Glomerular visceral epithelial cell (primary cell): ENCODE data around the gene ACYP2.
"Not testable (repeated sequence)": the region's sequence is repeated elsewhere in the genome, so short reads cannot be mapped to it uniquely, and the experiment has no call there.

Experiments
- DNase-seq: peaks from one replicate; pipeline ENCODE4 v3.0.0-alpha.2; 2016; ENCODE audit errors: extremely low spot score

Gene ACYP2

DNA sequence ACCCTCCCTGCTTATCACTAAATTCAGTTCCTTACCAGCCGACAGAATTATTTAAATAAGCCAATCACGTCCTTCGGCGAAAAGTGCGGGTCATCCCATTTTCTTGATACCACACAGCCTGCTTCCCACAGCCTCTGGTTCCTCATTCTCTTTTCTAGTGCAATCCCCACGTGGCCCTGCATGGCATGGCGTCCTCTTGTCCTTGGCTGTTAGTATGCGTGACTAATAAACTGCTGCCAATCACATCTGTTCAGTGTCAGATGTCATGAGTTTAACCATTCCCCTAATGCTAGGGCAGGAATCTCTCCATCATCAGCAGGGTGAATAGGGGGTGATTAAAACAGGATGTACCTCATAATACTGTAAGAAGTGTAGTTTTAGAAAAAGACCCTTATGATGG, 203.4 kb downstream of the ACYP2 start:
- DNase-seq: no peak

DNA sequence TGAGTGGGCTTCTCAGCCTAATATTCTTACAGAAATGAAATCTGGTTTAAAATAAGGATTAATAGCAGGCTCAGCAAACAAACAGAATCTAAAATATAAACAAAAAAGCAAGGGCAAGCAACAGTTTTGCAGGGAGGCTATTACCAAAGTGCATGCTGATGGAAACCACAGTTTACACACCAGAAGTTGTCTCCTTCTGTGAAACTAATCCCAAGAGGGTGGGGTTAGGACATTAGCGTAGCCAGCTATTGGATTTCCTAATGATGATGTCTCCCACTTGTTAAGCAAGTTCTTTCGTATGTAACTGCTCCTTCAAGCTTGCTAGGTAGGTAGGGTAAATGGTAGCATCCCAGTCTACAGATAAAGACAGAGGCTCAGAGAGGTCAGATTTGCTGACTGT, 205.6 kb downstream of the ACYP2 start:
- no peak for DNase-seq

DNA sequence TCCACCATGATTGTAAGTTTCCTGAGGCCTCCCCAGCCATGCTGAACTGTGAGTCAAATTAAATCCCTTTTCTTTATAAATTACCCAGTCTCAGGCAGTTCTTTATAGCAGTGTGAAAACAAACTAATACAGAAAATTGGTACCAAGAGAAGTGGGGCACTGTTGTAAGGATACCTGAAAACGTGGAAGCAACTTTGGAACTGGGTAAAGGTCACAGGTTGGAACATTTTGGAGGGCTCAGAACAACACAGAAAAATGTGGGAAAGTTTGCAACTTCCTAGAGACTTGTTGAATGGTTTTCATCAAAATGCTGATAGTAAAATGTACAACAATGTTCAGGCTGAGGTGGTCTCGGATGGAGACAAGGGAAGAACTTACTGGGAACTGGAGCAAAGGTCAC, 209.1 kb downstream of the ACYP2 start:
- DNase-seq: not testable (repeated sequence)

DNA sequence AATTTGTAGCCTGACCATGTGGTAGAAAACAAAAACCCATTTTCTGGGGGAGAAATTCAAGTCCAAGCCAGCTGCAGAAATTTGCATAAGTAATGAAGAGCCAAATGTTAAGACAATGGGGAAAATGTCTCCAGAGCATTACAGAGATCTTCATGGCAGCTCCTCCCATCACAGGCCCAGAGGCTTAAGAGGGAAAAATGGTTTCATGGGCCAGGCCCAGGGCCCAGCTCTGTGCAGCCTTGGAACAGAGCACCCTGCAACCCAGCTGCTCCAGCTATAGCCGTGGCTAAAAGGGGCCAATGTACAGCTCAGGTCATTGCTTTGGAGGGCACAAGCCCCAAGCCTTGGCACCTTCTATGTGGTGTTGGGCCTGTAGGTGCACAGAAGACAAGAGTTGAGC, 209.7 kb downstream of the ACYP2 start:
- no peak for DNase-seq

DNA sequence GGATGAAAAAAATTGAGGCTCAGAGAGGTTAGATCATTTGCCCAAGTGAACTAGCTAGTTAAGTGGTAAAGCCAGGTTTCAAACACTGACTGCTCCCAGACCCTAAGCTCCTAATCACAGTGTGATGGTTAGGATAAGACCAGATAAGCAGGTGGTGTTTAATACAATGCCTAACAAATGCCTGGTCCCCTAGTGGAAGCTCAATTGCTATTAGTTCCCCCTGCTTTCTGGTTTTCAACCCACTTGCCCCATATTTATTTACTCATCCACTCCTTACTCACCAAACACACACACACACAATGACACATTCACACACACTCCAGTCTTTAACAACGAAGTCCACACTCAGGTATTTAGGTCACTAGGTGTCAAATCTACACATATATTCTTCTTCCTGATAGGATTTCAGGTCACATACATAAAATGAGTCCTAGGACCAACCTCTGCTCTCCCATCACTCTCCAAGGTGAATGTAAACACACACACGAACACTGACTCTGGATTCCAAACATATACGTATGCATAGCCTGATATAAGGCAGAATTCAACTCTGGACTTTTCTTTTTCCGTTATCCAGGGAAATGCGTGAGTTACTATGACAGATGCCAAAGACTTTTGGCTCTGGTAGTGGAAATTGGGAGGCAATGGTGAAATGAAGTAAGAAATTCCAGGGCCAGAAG, 214.2 kb downstream of the ACYP2 start:
- no peak for DNase-seq

DNA sequence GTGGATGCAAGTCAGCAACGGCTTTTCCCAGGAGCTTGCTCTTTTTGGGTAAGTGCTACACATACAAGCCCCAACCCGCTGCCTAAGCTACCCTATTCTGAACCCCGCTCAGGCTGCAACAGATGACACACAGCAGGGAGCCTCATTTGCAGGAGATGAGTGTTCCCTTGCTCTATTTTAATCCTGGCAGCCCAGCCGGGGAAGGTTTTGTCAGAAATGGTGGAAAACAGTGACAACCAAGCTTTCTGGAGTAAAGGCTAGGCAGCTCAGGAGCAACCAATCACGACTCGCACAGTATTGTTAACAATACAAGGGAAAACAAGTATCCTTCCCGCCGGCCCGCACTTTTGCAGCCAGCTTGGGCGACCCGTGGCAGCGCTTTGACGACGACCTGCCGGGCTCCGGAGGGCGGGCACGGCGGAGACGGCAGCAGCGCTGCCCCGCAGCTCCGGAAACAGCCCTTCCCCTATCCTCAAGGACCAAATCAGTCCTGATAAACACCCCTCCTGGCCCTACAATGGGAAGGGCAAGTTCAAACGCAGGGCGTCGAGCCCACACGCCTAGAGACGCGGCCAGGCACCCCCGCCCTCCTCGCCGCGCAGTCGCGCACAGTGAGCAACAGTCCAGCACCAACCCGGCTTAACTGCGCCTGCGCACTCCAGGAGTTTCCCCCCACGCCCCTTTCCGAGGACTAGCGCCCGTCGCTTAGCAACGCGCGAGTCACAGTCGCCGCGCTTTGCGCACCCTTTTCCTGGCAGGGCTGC, 214.9 kb downstream of the ACYP2 start:
- DNase-seq: peak; percentile 94

DNA sequence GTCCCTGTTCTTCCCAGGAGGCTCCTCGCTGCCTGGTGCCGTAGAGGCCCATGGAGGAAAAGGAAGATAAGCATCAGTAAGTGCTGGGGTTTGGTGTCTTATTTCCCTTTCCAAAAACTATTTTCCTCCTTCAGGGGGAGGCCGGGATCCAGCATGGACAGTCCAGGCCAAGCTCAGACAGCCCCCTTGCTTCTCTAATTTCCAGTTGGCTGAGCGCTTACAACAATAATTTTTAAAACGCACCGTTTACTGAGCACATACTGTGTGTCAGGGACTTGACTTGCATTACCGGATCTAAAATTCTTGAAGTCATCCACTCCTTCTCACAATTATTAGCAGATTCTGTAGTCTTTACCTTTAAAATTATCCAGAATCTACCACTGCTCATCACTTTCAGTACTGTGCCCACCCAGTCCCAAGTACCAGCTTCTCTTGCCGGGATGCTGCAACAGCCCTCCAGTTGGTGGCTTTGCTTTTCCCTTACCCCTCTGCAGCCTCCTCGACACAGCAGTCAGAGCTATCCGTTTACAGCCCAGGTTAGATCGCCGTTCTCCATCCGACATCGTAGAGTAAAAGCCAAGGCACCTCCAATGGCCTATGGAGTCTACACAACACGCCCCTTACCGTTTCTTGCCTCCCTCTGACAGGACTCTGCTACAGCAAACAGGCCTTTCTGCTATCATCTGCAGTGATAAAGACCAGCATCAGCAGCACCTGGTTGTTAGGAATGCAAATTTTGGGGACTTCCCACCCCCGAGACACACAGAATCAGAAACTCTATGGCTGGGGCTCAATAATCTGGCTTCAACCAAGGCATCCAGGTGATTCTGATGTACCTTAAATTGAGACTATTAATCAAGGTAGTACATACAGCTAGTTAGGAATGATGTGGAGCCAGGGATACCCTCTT, 215.8 kb downstream of the ACYP2 start:
- no peak for DNase-seq

DNA sequence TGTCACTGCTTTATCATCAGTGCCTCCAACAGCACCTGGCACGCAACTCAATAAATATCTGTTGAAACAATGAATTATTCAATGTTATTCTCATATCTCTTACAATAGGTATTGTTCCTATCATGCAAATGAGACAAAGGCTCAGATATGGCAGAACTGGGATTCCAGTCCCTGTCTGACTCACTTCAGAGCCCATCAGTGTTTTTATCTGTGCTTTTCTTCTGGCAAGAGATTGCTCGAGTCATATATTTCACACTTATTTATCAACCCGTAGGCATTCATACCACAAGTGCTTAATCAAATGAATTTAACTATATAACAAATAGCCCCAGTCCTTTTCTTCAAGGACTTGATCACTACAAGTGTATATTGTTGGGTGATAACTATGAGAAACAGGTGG, 217.0 kb downstream of the ACYP2 start:
- DNase-seq: no peak

DNA sequence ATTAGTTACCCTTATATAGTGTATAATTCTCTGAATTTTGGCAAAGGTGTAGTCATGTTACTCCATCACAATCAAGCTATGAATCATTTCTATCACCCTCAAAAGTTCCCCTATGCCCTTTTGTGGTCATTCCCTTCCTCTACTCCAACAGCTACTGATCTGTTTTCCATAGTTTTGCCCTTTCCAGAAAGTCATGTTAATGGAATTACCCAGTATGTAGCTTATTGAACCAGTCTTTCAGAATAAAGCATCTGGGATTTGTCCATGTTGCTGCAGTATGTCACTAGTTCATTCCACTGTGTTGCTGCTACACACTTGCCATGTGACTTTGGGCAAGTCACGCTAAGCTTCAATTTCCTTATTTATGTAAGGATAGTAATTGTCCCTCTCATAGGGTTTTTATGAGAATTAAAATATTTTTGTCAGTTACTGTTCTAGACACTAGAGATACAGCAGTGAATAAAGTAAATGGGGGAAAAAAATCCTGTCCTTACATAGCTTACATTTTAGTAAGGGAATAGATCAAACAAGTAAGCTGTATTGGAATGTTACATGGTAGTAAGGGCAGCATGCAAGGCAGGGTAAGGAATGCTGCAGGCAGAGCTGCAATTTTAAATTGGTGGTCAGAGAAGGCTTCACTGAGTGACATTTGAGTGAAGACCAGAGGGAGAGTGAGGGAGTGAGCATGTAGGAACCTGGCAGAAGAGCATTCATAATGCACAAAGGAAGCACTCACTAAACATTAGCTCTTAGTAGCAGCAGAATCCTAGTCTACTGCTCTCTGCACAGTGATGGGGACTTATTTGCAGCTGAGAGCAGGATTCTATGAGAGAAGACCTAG, 220.9 kb downstream of the ACYP2 start:
- no peak for DNase-seq

DNA sequence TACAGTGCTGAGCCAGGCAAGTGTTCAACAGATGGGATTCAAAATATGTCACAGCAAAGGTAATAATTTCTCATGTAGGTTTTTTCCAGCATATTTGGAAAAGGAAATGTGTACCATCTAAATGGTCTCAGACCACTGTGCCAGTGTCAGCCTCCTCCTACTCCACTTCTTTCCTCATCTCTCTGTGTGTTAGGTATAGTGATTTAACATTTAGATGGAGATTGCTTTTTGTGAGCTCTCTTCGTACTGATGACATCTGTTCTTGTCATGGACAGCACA, 221.5 kb downstream of the ACYP2 start:
- DNase-seq: no peak

DNA sequence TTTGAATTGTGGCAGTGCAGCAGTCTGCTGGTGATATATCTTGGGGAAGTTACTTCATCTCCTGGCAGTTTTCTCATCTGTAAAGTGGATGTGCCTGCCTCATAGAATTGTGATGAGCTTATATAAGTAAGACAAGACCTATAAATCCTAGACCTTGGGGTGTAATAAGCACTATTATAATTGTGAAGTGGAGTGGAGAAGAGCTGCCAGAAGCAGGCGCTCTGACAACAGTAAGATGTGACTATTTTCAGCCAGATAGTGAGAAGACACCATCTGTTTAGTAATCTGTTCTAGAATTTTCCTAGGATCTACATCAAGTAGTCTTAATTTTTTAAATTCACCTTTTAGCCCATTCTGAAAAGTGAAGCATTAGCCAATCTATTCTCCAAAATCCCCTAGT, 226.2 kb downstream of the ACYP2 start:
- no peak for DNase-seq

DNA sequence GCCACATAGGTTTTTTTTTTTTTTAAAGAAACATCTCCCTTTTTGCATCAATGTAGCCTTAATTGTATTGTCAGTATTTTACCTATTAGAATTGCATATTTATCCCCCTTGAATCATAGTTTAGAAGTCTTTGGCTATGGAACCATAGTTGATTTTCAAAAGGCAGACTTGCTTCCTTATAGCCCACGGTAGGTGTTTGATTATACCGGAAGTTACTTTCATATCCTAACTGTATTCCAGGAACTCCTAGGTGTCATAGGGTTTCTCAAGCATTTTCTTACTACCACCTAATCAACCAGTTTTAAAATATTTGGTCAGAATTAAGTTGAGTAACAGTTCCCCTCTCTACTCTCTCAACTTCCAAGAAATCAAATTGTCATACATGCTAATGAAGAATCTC, 227.2 kb downstream of the ACYP2 start:
- no peak for DNase-seq

DNA sequence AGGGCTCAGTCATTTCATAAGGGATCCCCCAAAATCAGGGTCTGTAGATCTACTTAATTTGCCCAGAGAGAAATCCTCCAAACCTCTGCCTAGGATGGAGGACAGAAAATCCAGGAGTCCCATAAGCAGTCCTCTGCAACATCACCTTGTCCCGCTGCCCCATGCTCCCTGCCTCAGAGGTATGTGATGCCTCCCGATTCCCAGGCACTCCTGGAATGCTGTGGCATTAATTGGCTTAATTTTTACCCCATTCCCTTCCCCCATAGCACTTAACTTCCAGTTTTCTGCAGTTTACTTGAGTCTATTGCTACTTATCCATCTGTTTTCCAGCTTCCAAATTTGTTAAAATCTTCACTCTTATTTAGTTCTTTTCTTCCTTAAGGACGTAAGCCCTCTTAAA, 232.2 kb downstream of the ACYP2 start:
- no peak for DNase-seq

DNA sequence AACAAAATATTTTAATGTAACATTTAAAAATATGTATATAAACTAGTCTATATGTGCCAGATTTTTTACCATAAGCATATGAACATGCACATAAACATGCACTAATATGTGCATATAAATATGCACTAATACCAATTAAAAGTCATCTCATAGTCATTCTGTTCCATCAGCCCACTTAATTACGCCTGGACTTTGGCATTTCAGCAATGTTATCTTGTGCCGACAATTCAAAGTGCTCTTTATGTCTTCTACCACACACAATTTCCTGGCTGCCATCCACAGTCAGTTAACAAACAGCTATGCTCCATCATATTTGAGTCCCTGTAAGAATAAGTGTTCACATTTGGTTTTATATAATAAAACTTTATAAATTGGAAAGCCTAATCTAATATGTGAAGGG, 233.2 kb downstream of the ACYP2 start:
- DNase-seq: peak; percentile 4

DNA sequence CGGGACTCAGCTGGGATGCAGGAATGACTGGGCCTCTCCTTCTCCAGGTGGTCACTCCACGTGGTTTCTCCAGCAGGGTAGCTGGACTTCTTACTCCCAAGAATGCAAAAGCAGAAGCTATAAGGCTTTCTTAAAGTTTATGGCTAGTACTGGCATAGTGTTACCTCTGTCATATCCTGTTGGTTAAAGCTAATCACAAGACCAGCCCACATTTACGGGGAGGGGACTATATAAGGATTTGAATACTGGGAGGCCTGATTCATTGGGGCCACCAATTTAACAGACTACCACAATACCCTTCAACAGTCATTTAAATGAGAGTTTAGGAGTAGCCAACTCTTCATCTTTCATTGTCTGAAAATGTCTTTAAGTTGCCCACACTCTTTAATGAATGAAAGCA, 235.0 kb downstream of the ACYP2 start:
- DNase-seq: no peak

DNA sequence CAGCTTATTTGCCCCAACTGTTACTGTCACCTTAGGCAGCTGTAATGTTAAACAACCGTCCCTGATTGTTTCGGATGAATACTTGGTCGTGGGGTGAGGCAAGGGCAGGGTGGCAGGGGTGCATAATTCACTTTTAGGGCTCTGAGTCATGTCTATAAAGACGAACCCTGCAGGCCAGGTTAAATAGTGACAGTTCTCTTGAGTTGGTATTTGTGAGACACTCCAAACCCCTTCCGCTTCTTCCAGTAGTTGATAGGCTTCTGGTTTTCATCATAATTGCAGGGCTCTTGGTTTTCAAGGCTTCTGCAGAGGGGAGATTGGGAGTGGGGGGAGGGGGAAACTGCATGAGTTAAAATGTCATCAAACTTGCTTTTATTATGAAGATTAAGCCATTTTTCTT, 237.8 kb downstream of the ACYP2 start:
- no peak for DNase-seq
